ENCODE data around the gene DLG2.
A peak's percentile ranks its signal among the peaks of the same experiment; 100 is the strongest.

Gene DLG2

DNA sequence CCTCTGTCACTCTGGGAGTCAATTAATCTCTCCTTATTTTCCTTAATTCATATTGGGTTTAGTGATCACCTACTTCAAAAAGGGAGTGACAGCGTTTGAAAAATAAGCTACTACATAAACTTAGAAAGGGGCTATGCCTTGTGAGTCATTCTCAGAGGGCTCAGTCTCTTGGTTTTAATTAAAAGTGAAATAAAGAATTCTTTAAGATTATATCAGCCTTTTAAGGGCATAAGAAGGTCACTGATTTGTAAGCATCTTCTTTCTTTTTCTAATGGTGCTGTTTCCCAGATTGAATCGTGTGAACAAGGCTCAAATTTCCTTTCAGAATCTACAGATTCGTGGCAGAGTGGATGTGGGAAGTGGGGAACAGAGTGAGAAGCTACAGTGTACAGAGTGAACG lies 1704.8 kb downstream of the DLG2 start:
- no peak for DNase-seq (ENCODE audit: low read depth)

DNA sequence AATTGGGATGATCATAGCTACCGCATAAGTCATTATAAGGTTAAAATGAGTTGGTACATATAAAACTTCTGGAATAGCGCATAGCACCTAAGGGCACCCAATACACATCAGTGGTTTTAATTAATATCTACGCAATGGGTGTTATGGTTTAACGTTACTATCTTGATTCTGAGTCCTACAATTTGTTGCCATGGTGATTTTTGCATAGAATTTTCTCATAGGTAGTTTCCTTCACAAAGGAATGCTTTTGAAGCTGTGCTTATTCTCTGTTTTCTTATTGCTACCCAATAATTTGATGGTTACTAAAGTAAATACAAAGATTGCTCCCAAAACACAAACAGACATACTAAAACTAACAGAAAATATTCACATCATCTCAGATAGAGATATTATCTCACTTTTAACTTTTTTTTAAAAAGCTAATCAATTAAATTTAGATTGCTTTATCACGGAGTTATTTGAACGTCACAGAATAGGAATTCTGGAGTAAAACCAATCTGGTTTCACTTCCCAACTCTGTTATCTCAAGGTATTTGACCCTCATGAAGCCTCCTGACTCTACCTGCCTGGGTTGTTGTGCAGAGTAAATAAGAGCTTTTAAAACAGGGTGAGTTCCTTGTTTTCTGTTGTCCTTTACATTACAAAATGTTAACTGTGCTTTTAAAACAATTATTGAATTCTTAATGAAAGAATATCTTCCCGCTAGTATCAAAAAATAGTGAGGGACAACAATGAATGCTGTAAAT lies 1705.5 kb downstream of the DLG2 start:
- no peak for DNase-seq (ENCODE audit: low read depth)

DNA sequence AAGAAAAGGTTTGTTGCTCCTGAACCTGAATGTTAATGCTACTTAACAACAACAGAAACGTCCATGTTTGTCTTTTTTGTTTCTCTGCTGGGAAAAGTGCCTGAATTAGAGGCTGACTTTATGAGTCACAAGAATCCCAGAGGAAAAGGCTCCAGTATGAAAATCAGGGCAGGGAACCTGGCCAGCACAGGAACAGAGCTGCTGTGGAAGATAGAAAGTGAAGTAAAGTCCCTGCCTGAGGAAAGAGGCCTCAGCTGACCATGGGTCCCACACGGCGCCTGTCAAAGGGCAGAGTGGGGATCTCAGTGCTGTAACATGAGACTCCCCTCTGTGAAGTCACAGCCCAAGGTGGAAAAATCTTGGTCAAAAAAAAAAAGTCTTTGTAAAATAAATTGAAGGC lies 1708.7 kb downstream of the DLG2 start:
- no peak for DNase-seq (ENCODE audit: low read depth)

DNA sequence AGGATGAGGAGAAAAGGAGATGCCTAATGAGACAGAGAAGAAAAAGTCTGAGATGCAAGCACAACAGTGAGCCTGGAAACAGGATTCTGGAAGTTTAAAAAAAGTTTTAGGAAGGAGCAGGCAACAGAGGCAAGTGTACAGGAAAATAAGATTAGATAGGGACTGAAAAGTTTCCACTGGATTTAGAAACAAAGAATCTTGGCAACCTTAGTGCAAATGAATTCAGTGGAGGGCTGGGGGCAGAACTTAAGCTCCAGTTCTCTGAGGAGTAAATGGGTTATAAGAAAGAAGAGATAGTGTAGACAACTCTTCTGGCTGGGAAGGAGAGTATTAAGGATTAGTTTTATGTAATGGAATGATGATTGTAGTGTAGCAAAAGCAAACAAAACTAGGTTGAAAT lies 1712.1 kb downstream of the DLG2 start:
- no peak for DNase-seq (ENCODE audit: low read depth)

DNA sequence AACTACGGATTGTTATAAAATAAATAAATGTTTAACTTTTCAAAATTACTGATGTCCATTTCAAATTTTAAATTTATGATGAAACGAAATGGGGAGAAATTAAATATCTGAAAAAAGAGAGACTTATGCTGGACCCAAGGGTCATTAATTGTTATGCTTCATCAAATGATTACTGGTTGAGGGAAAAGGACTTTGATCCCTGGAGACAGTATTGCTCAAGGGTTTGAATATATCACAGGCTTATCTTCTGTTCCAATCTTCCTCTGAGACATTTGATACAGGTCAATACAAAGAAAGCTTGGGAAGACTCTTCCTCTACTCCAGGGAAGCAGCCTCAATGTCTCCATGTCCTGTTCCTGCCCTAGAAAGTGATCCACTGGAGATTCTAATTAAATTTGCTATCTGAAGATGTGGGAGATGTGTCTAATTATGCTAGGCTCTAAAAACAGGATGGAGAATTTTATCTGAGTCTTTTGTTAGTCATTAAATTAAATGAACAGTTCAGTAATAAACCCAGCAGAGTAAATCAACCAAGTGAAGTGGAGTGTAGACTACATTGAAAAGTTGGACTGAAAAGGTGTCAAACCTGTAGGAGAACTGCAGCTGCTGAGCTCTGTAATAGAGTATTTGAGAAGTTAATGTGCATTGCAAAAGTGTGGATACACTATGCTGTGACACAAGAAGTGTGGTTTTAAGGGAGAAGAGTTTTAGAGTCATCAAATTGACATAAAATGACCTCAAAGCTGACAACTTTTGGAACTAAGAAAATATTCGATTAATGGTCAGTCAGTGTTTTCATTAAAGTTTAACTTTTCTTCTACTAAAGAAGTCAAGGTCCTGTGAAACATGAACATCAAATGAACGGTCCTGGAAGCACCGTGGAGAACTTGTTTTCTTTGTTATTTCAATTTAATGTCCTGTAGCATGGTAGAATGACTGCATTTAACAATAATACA lies 1717.3 kb downstream of the DLG2 start:
- no peak for DNase-seq (ENCODE audit: low read depth)

DNA sequence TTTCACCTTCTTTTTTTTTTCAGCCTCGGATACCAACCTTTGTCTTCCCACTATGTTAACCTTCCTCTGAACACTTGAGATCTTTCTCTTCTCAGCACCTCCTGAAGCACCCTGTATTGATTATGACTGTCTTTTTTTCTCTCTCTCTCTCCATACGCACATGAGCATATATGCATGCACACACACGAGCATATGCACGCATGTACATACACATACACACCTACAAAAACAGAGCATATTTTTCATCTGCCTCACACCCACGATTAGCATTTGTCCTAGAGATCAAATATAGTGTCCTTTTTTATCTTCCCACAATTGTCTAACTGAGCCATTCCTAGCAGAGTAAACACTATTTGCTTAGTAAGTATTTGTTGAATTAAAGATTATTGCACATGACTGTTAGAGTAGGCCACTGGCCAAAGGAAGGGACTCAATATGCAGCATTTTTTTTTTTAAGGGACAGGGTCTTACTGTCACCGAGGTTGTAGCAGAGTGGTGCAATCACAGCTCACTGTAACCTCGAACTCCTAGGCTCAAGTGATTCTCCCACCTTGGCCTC lies 1718.8 kb downstream of the DLG2 start:
- DNase-seq (ENCODE audit: low read depth): no peak

DNA sequence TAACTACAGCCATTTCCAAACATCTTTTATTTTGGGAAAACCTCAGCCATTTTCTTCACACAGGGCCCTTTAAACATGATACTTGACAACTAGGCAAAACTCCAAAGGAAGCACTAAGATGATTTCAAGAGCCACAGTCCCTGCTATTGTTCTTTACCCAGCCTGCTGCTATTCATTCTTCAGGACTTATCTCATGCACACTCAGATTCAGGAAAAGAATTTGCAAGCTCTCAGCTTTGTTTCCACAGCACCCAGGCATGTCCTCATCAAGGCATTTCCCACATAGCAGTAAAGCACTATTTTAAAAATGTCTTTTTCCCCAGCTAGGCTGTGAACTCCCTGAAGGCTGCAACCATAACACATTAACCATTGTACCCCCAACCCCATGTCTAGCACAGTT lies 1731.6 kb downstream of the DLG2 start:
- no peak for DNase-seq (ENCODE audit: low read depth)

DNA sequence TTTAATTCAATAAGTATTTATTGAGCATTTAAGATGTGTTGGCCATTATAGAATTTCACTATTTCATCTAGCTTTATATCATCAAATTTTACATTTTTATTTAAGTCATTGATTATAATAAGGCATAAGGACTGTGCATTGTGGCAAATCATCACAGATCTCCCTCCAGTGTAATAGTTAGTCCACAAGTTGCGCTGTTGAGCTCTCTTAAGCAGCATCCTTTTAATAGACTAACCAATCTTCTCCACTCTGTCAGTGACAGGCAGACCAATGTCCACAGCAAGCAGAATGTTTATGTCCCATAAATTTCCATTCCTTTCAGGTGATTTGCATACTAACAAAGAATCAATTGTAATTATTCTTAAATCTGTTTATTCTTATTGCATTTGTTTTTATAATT lies 1745.7 kb downstream of the DLG2 start:
- no peak for DNase-seq (ENCODE audit: low read depth)

- DNase-seq (ENCODE audit: low read depth): no peak
Observed at GRCh38 chr11:83871054-83871453, 1756.1 kb downstream of the DLG2 start.

DNA sequence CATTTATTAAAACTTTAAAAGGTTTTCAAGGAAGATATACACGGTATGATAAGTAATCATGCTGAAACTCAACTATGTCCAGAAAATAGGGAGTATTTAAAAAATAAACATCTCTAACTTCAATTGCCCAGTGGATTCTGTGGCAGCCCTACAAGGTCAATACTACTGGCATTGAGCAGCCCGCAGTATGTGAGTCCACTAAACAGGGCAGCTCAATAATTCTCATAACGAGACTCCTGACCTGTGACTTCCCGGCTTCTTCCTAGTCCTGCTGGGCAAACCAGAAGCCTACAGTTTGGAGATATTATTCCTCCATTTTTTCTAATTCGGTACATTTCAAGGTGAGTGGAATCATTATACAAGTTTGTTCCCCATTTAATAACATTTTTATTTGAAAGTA lies 1760.5 kb downstream of the DLG2 start:
- no peak for DNase-seq (ENCODE audit: low read depth)

DNA sequence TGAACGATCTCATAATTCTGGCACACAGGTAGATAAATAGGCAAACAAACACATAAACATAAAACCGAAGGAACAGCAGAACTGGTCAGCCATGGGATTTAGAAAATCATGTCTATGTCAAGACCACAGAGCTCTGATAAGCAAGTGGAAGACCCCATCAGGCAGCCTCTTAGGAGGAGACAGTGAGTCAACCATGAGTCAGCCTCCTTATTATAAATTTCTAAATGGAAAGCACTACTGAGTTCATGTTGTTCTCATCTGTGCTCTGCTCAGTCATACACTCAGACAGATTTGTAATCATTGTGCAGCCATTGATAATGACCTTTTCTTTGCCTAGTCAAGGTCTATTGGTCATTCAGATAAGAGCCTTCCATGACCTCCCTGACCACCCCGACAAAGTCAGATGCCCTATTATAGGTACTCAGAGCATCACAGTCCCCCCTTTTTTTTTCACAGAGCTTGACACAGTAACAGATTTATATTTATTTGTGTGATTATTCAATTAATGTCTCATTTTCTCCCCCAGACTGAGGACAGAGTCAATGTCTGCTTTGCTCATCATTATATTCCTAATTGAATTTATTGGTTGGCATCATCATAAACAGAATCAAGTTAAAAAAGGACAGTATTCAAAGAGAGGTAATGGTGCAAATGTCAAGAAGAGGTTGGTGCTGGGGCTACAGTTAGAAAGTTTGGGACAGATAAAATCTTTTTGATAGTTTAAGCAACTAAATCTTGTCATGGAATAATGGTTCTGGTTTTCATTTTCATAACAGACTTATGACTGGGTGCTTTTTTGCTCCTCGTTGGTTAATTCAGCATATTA lies 1761.3 kb downstream of the DLG2 start:
- peak; percentile 20 for DNase-seq (ENCODE audit: low read depth)

GRCh38 chr11:83864412-83865057 lies 1762.6 kb downstream of the DLG2 start:
- no peak for DNase-seq (ENCODE audit: low read depth)

DNA sequence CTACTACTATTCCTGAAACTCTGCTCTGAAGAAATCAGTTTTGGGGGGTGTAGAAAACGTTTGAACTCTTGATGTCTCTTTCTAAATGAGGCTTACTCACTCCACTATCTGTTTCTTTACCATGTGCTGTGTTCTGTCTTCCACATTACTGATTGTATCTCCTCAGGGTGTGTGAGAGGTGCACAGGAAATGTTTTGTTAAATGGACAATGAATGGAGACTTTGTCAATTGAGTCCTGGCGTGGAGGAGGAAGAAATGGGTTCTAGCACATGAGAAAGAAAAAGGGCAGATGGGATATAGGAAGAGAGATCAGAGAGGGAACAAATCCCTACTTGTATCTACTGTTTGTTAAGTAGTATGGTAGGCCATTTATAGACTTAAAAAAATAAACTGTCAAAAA lies 1763.9 kb downstream of the DLG2 start:
- no peak for DNase-seq (ENCODE audit: low read depth)

DNA sequence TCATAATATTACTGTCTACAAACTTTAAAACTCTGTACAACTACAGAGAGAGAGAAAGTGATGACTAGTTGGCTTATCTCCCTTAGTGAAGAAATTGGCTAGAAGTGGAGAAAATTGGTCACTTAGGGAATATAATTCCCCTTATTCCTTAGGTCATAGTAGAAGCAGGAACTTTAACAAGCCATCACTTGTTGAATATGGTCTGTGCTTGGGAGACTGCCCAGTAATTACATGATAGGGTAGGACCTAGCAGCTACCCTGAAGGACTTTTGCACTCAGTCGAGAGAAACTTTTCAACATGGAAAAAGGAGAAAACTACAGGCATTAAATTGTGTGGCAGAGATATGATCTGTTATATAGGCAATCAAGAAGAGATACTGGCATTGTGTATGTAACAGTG lies 1764.5 kb downstream of the DLG2 start:
- DNase-seq (ENCODE audit: low read depth): no peak

GRCh38 chr11:83862033-83862432 lies 1765.1 kb downstream of the DLG2 start:
- no peak for DNase-seq (ENCODE audit: low read depth)

DNA sequence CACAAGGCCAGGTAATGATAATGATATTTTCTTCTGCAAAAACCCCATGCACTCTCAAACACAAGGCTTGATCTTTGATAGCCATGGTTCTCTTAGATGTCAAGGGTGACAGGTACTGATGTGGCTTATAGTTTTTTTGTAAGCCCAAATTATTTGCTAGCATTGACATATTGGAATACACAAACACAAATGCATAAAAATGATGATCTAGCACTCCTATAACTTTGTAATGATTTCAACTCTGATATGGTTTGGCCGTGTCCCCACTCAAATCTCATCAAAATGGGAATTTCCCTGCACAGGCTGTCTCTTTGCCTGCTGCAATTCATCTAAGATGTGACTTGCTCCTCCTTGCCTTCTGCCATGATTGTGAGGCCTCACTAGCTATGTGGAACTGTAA lies 1768.5 kb downstream of the DLG2 start:
- no peak for DNase-seq (ENCODE audit: low read depth)

DNA sequence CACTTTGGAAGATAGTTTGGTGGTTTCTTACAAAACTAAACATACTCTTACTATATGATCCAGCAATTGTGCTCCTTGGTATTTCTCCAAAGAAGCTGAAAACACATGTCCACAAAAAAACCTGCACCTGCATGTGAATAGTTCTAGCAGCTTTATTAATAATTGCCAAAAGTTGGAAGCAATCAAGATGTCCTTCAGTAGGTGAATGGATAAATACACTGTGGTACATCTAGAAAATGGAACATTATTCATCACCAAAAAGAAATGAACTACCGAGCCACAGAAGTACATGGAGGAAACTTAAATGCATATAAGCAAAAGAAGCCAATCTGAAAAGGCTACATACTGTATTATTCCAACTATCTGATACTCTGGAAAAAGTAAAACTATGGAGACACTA lies 1771.9 kb downstream of the DLG2 start:
- no peak for DNase-seq (ENCODE audit: low read depth)

DNA sequence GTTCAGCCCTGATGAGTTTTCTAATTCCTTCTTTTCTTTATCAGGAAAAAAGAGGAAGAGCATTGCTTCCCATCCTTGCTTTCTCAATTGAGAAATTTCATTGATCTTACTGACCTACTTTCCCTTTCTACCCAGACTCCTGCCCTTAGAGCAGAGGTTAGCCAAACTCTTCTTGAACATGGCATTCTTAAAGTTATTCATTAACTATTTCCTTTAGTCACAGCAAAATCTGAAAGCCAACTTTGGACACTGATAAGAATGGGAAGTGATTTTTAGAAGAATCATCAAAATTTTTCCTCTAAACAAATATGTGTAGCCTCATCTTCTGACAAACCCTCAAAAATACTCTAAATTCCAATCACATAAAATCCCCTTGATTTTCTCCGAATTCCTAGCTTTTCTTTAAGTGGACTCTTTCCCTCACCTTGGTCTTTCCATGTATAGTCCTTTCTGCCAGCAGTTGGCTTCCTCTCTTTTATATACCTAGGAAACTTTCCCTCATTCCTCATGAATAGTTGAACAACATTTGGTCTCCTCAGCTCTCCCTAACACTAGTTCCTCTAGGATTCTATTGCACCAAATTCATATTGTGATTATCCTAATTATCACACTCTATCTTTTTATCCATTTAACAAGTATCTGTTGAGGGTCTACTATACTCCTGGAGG lies 1774.2 kb downstream of the DLG2 start:
- no peak for DNase-seq (ENCODE audit: low read depth)

GRCh38 chr11:83852012-83852411 lies 1775.1 kb downstream of the DLG2 start:
- DNase-seq (ENCODE audit: low read depth): no peak

DNA sequence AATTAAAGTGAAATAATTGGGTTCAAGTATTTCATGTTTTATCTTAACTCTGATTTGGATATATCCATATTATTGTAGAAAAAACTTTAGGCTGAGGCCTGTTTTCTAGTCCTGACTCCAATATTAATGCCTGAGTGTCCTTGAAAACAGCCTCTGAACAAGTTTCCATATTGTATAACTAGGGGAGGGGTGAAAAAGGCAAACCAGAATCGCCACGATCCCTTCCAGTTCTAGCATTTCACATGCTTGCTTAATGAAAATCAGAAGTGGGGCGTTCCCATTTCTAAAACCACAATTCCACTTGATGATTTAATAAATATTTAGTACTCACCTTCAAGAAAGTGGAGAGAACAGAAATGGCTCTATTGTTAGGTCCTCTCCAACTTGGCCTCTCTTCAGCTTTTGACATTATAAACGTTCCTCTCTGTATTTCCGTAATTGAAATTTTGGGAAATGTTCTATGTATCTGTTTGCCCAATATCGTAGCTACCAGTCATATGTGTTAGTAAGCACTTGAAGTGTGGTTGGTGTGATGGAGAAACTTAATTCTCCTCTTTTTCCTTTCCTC lies 1779.6 kb downstream of the DLG2 start:
- no peak for DNase-seq (ENCODE audit: low read depth)

- no peak for DNase-seq (ENCODE audit: low read depth)
Observed at GRCh38 chr11:83845797-83846196, 1781.3 kb downstream of the DLG2 start.
